Activated T-cell treated with anti-CD3 and anti-CD28 coated beads for 1 hour (primary cell): ENCODE results near the gene KLHDC8A.
"Not testable (repeated sequence)": the region's sequence is repeated elsewhere in the genome, so short reads cannot be mapped to it uniquely, and the experiment has no call there.

Source experiments
- DNase-seq: peaks from one replicate; pipeline ENCODE4 v3.0.0-alpha.2; 2020; ENCODE audit warnings: low read depth

The KLHDC8A gene

DNA sequence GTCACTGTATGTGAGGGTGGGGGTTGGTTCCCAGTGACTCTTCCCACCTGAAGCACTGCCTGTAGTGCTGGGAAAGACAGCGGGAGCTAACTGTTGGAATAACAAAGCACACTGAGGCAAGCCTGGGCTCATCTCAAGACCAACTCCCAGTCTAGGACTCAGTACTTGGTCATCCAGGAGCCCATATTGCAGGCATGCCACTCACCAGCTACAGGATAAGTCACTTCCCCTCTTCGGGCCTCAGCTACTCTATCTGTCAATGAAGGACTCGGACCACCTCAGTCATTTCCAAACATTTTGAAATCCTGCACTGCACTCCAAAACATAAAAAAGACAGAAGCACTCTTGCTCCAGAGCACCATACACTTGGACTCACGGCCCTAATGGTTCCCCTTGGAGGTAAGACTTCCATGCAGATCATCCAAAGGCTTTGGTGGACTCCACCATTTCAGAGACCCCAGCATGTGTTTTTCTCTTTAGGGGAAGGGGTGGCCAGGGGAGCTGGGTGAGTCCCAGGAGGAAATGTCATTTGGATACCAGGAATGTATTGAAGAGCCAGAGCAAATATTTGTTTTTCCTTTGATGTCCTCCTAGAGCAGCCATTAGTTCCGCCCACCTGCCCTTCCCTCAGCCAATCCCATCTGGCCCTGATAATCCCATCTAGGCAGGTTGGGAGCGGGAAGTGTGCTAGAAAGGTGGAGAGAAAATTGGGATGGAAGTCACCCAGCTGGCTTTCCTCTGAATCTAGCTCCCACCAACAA is 38.3 kb downstream of the KLHDC8A start:
- DNase-seq, result no peak

DNA sequence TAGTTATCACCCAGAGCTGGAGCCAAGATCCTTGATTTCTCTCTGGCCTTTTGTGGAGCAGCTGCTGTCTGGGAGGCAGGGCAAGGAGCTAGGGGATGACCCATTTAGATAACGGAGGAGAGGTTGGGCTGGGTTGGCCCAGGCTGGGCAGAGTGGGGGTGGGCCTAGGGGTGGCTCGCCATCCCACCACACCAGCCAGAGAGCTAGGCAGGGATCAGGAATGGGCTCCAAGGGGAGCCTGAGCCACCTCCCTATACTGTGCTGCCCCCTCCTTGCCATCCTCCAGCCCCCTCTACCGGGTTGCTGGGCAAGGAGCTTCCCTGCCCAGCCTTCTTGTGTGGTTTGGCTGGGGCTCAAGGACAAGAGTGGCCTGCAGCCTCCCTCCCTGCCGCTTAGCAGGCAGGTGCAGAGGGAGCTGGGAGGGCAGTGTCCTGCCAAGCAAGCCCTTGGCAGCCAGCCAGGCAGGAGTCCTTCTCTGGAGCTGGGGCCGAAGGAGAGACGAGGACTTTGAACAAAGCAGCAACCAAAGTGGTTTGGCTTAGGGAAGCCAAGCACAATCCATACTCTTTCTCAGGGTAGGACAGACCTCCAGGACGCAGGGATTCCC is 39.3 kb downstream of the KLHDC8A start:
- no peak for DNase-seq

DNA sequence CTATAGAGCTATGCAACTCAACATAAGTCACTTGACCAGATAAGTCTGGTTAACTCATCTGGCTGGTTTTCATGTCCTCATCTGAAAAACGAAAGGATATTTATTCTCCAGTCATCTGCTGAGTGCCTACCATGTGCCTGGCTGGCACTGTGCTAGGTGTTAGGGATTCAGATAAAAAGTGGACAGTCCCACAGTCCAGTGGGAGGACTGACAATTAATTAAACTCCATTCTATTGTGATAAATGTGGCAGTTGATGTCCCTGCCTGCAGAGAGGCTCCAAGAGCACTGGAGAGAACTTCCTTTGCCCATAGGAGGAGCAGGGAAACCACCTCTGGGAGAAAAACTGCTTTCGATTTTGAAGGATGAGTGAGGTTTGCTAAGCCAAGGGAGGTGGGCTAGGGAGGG is 40.6 kb downstream of the KLHDC8A start:
- DNase-seq, result no peak

GRCh38 chr1:205315008-205315618 is 41.6 kb downstream of the KLHDC8A start:
- no peak for DNase-seq

DNA sequence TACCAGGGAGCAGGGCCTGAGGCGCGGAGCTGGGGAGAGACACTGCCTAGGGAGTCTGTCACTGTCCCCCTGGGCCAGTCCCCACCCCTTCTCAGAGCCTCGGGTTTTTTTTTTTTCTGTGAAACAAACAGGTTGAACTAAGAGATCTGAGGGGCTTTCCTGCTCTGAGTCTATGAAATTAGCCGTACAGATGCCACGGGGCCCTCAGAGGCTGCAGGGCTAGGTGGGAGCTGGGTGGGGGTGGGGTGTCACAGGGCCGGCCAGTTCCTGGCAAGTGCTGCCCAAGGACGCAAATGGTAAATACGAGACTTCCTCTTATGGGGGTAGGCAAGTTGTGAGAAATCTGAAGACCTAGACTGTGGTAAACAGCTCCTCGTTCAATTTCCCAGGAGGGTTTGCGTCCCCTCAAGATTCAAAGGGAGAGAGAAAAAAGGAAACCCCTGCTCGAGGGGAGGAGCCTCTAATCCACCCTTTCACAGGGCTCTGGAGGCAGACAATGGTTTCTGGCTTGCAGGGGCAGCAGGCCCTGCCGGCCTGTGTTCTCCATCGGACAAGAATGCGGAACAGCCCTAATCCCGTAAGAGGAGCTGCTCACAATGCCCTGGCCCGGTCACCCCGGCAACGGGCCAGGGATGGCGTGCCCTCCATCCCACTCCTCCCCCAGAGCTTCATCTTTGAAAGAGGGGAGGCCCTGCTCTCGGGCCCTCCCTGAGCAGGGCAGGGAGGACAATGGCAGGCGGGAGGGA is 43.0 kb downstream of the KLHDC8A start:
- DNase-seq, result no peak

- DNase-seq, result no peak
These were observed 43.7 kb downstream of the KLHDC8A start for GRCh38 chr1:205312866-205313562.

DNA sequence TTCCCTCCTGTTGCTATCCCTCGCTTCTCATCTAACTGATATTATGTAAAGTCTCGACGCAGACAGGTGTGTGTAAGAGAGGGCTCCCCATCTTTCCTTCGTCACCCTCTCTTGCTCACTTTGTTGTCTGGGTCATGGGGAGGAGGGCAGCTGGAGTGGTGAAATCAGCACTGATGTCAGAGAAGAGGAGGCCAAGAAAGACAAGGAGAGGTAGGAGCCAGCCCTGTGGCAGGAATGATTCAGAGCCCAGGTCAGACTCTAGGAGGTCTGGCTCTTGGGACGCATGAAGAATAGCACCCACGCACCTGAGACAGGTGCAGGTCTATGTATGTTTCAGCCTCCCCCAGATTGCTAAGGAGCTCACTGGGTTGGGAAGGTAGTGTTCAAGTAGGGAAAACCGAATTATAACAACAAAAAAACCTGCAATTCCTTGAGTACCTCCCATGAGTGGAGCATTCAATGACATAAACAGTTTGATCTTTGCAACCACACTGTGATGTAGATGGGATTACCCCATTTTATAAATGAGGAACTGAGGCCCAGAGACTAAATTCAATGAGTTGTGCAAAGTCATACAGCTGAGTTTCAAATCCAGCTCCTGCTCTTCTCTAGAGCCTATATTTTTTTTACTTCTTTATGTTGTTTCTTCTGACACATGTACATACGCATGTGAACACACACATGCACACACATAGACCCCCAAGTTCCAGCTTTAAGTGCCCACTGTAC is 45.6 kb downstream of the KLHDC8A start:
- no peak for DNase-seq

GRCh38 chr1:205309741-205310140 is 47.0 kb downstream of the KLHDC8A start:
- DNase-seq, result no peak

- no peak for DNase-seq
These were observed 49.7 kb downstream of the KLHDC8A start for GRCh38 chr1:205306929-205307566.

DNA sequence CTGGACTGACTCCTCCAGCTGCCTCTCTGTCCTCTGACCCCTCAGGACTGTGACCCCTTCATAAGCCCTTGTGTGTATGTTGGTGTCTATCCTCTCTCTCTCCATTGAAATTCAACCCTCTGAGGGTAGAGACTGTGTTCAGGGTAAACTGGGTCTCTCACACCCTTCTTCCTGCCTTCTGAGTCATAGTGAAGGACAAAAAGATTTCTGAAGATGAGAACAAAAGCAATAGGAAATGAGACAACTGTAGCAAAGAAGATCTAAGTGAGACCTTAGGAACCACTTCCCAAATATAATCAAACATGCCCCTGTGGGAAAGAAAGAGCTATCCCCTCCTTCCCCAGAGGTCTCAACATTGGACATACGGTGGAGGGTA is 52.0 kb downstream of the KLHDC8A start:
- no peak for DNase-seq

- no peak for DNase-seq
These were observed 52.6 kb downstream of the KLHDC8A start for GRCh38 chr1:205304046-205304694.

GRCh38 chr1:205303247-205303888 is 53.4 kb downstream of the KLHDC8A start:
- DNase-seq, result no peak

DNA sequence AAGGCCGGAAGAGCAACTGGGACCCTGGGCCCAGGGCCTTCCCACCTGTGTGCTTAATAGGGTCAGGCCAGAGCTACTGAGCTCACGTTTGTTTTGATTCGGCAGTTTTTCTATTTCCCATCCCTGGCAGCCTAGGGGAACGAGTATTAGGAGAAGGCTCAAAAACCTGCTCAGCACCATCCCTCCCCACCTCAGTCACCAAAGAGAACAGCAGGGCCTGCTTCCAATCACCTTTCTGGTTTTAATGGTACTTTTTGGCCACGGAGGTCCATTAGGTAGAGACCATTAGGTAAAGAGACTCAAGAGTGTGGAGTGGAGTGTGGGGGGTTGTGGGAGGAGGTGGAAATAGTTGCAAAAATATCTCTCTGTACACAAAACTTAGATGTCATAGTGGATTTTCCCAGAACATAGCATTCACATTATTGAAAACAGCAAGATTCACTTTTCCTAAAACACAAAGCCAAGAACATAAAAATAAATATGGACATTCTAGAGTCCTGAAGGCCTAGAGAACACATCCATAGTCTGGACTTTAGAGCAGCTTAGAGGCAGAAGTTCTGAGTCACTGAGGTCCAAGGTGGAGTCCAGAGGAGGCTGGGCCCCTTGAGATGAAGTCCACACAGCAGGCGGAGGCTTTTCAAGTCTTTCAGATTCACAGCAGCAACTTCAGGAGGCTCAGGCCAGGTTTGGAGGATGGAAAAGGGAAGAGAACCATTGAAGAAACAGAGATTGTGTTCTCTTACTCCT is 54.7 kb downstream of the KLHDC8A start:
- no peak for DNase-seq

- no peak for DNase-seq
These were observed 55.4 kb downstream of the KLHDC8A start for GRCh38 chr1:205301205-205301821.

DNA sequence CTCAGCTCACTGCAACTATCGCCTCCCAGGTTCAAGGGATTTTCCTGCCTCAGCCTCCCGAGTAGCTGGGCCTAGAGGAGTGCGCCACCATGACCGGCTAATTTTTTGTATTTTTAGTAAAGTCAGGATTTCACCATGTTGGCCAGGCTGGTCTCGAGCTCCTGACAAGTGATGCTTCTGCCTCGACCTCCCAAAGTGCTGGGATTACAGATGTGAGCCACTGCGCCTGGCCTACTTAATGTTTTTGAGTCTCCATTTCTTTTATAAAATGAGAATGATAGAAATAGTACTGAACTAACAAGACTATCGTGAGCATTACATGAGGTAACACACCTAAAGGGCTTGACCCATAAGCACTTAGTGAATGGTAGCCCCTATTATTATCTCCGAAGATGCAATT is 56.6 kb downstream of the KLHDC8A start:
- no peak for DNase-seq

- DNase-seq, result no peak
These were observed 58.3 kb downstream of the KLHDC8A start for GRCh38 chr1:205298191-205298994.

DNA sequence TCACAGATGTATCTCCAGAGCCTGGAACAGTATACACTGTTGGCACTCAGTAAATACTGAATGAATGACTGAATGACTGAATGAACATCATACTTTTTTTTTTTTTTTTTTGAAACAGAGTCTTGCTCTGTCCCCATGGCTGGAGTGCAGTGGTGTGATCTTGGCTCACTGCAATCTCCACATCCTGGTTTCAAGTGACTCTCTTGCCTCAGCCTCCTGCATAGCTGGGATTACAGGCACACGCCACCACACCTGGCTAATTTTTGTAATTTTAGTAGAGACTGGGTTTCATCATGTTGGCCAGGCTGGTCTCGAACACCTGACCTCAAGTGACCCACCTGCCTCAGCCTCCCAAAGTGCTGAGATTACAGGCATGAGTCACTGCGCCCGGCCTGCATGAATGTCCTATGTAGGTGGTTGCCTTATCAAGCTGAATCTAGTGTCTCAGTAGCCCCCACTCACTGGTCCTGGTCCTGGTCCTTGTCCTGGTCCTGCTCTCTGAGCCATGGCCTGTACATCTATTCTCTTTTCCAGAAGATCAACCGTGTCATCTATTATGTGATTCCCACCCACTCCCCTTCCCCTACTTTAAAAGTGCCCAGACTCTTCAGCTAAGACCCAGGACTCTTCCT is 59.1 kb downstream of the KLHDC8A start:
- DNase-seq, result not testable (repeated sequence)
